HG02642 (cell line): ENCODE results near the gene COX10.

Source experiments
- ATAC-seq: cut with Tn5 transposase; IDR thresholded peaks from one replicate; pipeline ENCODE4 v1.9.1; 2021; ENCODE audit warnings: mild to moderate bottlenecking; ENCODE audit not compliant: unreplicated experiment, poor library complexity

Gene COX10

DNA sequence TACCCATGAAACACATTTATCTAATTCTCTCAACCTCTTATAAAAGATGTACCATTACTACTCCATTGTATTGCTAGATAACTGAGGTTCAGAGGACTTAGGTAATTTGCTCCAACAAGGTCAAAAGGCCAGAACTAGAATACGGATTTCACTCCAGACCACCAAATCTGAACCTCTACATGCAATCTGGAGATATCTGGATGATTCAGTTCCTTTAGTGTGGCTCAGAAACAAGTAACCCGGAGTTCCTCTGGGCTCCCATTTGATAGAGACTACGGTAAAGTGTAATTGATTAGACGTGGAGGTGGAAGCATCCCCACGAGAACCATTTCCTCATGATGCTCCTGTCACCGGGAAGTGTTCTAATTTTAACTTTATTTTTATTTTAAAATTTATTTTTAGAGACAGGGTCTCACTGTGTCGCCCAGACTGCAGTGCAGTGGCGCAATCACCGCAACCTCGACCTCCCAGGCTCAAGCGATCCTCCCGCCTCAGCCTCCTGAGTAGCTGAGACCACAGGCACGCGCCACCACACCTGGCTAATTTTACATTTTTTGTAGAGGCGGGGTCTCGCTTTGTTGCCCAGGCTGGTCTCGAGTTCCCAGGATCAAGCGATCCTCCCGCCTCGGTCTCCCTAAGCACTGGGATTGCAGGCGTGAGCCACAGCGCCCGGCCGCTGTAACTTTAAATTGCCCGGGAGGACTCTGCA is 608 bp upstream of the COX10 start:
- peak; percentile 22 for ATAC-seq

DNA sequence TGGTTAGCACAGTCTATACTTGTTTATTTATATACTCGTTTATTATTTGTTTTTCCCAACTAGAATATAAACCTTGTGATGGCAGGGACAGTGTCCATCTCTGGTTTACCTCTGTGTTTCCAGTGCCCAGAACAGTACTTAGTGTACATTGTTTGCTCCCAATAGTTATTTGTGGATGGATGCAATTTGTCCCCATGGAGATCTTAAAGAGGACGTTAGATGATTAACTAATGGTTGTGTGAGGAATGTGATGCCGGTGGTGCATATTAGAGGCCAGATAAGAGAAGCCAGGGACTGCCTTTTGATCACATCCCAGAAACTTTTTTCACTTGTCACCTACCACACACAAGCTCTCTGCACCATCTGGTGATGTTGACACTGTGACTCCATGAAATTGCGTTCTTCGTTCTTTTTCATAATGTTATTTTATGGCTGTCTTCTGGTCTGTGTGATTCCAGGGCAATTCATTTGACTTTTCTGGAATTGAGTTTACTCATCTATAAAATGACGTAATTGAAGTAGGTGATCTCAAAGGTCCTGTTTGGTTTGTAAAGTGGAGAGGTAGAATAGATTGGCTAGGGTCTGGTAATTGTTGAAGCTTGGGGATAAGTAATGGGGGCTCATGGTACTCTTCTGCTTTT is 1.2 kb downstream of the COX10 start:
- no peak for ATAC-seq

DNA sequence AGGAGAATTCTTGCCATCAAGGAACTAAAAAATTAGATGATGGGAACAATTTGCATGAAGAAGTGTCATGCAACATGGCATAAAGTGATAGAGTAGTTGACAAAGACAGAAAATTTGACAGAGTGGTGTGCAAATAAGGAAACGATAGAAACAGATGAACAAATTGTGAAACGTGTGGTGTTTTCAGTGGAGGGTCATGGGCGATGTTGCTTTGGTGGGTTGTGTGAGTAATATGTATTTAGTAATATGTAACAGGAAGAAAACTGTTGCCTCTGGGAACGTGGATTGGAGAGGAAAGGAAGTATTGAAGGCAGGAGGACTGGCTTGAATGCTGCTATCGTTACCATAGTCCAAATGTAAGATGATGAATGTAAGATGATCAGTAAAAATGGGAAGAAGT is 3.6 kb downstream of the COX10 start:
- ATAC-seq: no peak

DNA sequence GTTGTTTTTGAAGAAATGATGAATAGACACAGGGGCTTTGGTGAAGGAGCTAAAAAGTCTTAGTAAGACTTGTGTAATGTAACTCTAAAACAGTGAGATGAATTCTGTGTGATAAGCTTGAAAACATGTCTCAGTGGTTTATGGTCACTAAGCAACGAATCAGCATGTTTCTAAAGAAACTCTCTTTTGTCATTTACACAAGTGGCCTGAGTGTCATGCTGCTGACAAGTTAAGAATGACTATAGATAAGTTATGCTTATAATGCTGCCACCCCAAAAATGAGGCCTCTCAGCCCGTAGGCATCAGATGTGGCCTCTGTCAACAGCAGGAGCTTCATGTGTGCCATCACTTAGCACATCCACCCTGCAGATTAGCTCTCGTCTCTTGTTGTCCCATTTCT is 8.7 kb downstream of the COX10 start:
- ATAC-seq: no peak

DNA sequence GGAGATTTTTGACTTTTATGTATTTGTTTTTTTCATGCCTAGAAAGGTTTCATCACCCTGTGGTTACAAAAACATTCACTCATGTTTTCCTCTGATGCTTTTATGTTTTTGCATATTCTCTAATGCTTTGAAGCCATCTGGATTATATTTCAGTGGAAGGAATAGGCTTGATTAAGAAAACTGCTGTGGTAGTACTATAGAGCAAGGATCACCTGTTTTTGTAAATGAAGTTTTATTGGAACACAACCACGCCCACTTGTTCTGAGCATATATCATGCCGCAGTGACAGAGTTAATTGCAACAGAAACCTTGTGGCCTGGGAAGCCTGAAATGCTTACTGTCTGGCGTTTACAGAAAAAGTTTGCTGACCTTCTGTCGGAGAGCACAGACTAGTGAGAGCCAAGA is 11.5 kb downstream of the COX10 start:
- no peak for ATAC-seq

DNA sequence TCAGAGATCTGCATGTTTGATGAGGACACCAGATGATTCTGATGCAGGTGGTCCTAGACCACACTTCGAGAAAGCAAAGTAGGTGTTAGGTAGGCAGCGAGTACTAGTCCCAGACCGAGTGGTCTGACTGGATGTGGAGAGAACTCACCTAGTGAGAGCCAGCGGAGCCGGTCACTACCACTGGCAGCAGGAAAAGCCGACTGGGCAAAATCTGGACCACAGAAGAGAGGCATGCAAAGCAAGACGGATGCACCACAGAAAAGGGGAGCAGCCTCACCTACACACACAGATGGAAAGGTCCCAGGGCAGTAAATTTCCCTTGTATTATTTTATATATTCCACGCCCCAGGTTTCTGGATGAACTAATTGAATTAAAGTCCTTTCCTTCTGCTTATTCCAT is 13.5 kb downstream of the COX10 start:
- no peak for ATAC-seq

DNA sequence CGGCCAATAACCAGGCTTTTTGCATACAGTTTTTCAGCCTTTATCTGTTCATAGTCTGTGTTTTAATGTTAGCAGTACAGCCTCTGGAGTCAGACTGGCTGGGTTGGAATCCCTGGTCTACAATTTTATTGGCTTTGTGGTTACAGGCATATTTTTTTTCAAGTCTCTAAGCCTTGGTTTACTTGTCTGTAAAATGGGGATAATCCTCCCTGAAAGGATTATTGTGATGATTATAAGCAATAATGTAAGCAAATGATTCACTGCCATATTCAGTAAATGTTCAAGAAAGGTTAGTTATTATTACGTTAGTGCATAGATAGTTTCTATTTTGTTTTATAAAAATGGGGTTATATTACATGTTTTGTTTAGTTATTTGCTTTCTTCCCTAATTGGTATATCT is 15.7 kb downstream of the COX10 start:
- no peak for ATAC-seq

DNA sequence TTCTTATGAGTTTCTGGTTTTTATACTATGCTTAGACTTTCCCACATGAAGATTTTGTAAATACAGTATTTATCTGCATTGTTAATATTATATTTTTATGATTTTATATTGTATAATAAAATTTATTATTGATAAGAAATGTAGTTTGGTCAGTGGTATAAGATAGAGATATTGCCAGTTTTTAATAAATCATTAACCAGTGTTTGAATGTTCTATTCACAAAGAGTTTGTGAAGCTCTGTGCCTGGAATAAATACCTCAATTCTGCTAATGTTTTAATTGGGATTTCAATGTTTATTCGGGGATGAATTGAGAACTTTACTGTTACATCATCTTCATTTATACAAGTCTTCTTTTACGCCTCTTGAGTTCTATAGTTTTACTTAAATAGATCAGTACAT is 16.9 kb downstream of the COX10 start:
- no peak for ATAC-seq

DNA sequence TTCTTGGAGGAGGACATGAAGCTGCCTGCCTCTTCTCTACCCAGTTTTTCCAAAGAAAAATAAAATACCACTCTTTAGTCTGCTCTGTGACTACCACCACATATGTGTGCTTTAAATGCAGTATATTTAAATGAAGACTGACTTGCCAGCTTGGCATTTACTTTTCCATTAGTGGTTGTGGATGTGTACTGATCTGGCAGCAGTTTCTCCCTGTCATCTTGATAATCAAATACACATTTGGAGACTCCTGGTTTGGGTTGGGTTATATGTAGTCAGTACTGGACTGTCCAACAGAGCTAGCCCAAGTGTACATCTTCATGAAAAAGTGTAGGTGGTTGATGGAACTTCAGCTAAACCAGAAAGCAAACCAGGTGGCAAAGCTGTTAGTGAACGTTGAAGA is 19.9 kb downstream of the COX10 start:
- no peak for ATAC-seq

DNA sequence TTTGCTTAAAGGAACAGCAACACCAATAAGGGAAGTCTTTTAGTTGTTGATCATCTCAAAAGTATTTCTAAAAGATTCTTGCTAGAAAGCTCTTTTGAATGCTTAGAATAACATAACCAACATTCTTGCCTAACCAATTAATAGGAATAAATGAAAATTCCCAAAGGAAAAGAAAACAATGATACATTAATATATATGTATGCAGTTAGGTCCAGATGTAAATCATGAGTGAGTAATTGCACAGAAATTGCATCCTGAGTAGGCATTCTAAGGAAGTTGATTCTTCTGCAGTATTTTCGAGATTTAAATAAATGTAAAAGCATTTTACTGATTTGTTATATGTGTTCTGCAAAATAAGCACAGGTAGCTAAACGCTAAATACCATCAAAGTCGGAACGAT is 22.1 kb downstream of the COX10 start:
- no peak for ATAC-seq

DNA sequence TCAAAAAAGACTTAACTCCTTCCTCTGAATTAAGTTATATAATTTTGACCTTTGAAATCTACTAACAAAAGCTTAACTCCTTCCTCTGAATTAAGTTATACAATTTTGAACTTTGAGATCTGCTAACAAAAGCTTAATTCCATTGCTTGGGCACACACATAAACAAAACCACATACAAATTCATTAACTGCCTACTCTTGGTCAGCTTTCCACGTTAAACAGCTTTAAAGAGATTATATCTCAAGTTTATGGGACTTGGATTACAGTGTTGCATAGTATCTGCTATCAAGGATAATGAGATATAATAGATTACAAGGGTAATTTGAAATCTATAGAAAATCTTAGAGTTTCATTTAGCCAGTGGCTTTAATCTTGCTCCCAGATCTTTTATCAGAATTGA is 23.5 kb downstream of the COX10 start:
- ATAC-seq: no peak

DNA sequence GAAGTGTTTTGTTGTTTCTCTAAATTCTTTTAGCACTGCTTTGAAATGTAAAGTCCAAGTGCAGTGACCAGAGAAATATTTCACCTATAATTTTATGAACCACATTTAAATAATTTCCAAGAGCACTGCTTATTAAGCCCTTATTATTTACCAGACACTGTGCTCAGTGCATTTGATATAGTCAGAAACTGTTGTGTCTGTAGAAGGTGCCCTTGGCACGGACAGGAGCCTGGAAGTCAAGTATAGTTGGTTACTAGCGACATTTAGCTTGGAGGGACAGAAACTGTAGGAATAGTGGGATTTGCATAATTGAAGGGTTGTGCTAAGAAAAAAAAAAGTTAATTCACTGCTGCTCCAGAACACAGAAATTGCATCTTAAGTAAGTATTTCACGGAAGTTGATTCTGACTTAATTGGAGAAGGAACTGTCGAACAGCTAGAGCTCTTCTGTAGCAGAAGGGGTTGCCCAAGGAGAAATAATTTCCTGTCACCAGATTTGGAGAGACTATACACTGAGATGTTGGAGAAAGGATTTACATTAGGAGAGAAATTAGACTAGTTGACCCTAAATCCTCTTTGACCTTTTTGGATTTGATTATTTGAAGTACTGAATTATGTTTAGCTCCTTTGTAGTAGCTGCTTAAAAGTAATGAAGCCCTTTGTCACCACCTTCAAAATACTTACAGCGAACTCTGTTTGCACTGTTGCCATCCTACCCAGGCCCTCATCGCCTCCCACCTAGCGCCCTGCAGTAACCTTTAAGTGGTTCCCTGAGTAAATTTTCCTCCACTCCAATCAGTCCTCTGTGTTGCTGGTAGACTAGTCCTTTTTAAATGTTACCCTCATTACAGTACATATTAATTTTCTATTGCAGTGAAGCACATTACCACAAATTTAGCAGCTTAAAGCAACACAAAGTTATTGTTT is 25.6 kb downstream of the COX10 start:
- ATAC-seq: no peak

DNA sequence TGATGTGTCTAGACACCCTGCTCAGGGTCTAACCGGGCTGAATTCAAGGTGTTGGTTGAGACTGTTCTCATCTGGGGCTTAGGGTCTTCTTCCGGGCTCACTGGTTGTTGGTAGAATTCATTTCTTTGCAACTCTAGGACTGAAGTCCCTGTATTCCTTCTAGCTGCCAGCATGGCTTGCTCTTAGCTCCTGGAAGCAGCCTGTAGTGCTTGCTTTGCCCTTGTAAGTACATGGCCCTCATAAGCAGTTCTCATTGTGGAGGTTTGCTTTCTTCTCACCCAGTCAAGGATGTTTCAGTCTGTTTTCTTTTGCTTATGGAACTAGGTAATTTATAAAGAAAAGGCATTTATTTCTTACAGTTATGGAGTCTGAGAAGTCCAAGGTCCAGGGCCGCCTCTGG is 26.3 kb downstream of the COX10 start:
- no peak for ATAC-seq

DNA sequence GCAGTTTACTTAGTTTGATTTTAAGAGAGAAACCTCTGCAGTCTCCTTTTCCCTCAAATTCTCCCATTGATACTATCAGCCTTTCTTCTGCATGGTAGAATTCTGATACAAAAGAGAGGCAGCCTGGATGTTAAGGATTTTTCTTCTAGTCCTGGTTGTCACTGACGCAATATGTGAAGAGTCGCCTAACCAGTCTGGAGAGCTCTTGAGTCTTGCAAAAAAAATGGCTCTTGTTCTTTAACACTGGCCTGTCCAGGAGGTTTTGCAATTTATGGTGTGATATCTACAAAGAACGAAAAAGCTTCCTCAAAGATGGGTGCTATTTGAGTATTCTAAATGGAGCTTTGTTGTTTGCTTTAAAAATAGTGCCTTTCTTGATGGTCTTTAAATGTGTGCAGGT is 28.9 kb downstream of the COX10 start:
- ATAC-seq: no peak

DNA sequence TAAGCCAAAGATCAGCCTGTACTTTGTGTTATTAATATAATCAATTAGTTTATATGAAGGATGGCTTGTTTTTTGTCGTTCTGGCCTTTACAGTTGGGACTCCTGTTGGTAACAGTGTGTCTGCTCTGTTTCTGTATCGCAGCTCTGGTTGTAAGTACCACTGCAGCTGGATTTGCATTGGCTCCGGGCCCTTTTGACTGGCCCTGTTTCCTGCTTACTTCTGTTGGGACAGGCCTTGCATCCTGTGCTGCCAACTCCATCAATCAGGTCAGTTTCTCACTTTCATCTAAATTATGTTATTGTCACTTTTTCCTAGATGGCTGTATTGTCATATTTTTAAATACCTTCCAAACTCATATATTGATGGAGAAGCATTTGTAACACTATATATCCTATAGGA is 32.7 kb downstream of the COX10 start:
- ATAC-seq: no peak

DNA sequence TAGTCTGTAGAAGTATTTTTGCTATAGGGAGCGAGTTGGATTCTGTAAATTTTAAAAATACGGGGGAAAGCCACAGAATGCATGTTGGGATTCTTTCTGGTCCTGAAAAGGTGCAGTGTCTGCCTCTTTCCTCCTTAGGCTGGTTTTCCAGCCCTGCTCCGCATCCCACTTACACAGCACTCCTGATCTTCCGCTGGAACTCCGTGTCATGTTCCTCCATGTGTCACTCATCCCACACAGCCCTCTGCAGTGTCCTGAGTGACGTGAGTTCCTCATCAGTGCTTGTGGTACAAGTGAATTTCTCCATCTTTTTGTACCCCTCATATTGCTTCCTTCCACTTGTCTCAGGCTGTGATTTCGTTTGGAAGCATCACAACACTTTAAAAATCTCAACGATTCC is 34.5 kb downstream of the COX10 start:
- ATAC-seq: no peak

DNA sequence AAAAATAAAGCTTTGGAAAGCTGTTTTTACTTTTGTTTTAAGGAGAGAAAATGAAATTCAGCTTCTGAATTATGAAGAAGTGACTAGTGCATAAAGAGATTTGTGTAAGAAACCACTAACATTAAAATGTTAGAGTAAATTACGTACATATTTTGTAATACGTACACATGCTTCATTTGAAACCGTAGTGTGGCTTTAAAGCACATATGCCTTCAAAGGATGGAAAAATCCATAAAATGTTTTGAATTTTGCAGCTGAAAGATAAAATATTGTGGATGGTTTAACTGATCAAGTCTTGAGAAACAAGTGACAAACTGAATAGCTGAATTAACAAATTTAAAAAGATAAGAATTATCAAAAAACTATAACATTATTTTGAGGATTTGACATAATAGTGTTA is 35.4 kb downstream of the COX10 start:
- ATAC-seq: no peak

DNA sequence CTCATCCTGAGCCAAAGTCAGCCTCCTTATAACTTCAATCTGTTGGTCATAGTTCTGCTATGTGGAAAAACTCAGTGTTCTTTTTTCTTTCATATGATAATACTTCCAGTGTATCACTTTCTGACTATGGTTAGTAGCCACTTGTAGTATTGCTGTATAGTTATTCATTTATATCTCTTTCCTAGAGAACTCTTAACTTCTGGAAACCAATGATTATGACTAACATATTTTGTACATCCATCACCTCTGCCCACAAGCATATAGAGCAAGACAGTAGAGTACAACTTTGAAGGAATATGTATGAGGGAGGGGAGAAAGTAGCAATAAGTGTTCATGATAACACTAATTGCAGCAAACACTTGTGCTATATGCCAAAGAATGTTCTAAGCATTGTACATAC is 38.6 kb downstream of the COX10 start:
- ATAC-seq: no peak

DNA sequence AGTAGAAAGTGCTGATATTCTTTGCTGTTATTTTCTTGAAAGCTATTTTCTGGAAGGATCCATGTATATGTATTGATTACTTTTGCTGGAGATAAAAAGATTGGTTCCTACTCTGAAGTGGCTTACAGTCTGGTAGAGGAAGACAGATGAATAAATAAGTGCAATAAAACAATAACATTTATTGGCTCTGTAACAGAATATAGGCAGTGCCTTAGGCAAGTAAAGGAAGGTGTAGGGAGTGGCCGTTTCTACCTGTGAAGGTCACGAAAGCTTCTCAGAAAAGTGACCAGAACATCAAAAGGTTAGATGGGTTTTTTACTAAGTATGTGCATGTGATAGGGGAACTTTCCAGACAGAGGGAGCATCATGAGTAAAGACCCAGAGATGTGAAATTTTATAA is 43.1 kb downstream of the COX10 start:
- ATAC-seq: no peak

DNA sequence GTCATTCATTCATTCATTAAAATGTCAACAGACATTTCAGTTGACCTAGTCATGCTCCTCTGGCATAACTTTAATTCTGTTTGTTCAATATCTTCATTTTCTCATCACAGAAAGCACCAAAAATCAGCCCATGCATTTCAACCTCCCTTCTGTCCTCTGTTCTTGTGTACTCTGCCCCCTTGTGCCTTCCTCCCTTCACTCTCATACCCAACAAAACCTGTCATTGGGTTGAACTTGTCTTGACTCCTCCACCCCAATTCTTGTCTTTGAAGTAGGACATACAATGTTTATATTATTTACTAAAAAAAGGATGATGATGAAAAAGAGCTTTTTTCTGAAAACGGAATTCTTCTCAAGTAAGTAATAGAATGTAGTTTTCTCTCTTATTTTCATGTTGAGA is 43.8 kb downstream of the COX10 start:
- no peak for ATAC-seq

DNA sequence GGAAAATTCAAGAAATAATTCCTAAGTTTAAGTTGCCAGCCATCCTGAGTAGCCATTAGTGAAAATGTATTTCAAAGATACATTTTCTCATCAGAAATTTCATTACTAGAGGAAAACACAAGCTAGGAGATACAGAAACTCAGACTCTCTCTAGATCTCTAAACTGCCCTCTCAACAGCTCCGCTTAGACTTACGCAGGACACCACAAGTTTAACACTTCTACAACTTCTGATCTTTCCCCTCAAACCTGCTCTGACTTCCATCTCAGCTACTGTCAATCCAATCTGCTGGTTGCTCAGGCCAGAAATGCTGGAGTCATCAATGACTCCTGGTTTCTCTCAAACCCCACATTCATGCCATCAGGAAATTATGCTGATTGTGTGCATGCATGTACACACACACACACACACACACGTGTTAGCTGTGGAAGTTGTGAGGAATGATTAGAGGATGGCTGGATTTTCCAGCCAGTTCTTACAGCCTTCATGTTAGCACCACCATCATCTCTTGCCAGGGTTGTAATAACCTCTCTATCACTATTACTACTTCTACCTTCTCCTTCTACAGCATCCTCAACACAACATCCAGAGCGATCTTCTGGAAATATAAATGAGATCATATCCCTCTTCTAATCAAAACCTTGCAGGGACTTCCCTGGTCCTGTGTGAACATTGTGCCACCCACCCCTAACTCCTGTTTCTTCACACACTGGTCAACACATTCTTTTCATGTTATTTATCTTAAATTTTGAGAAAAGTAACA is 47.1 kb downstream of the COX10 start:
- no peak for ATAC-seq
